Choroid plexus epithelial cell (primary cell): ENCODE measurements around the gene SNAPC4.

ENCODE experiments used
- DNase-seq: peaks from one replicate; pipeline ENCODE4 v3.0.0-alpha.2; 2010; ENCODE audit warnings: low read depth
- H3K4me3 ChIP-seq: 2 replicates; pipeline ENCODE4 v1.5.1; 2011; ENCODE audit warnings: low read depth, mild to moderate bottlenecking, control low read depth, low read length, moderate library complexity
- CTCF ChIP-seq: conservative IDR thresholded peaks from 2 replicates; pipeline ENCODE4 v1.5.1; 2011; ENCODE audit warnings: low read depth, mild to moderate bottlenecking, control low read depth, inconsistent platforms, low read length, moderate library complexity

SNAPC4 gene

GRCh38 chr9:136364942-136365774 is 34.8 kb downstream of the SNAPC4 start:
- DNase-seq = no peak
- H3K4me3 ChIP-seq = no peak overlapping the region
- no peak for TF ChIP-seq CTCF

GRCh38 chr9:136363949-136364748 is 35.8 kb downstream of the SNAPC4 start:
- no peak for DNase-seq
- peak overlapping the region; percentile 28 for H3K4me3 ChIP-seq
- no peak for TF ChIP-seq CTCF

- peak; percentile 68 for TF ChIP-seq CTCF
- peak within 1 kb of the TSS; percentile 87 for H3K4me3 ChIP-seq
- DNase-seq = peak; percentile 97
These were observed 36.6 kb downstream of the SNAPC4 start, which contains the start of gene DNLZ for GRCh38 chr9:136363106-136363948. Gene DNLZ (minus strand): TSS chr9:136363744. CDS start chr9:136363714, 30 bp downstream.

GRCh38 chr9:136362450-136362784 is 37.6 kb downstream of the SNAPC4 start:
- no peak for DNase-seq
- H3K4me3 ChIP-seq = no peak overlapping the region
- TF ChIP-seq CTCF = no peak

GRCh38 chr9:136361754-136362449 is 38.1 kb downstream of the SNAPC4 start:
- TF ChIP-seq CTCF = no peak
- DNase-seq = no peak
- no peak overlapping the region for H3K4me3 ChIP-seq

GRCh38 chr9:136361047-136361753 is 38.8 kb downstream of the SNAPC4 start:
- no peak for TF ChIP-seq CTCF
- peak; percentile 50 for DNase-seq
- peak overlapping the region; percentile 20 for H3K4me3 ChIP-seq
